SU-DHL-6 (cell line): Measurements from ENCODE around the gene WNT11.

Experiments used
- H2AFZ ChIP-seq: fragments of 200-600 bp; sonication (generic); 2 replicates; pipeline ENCODE4 v1.6.1; 2014; ENCODE audit warnings: low read depth, mild to moderate bottlenecking, moderate library complexity, mixed read lengths, antibody characterized with exemption, low read length; ENCODE audit not compliant: severe bottlenecking
- H3F3A ChIP-seq: fragments of 200-600 bp; shearing (Covaris generic); 2 replicates; pipeline ENCODE4 v1.6.0; 2016; ENCODE audit warnings: antibody characterized with exemption, mild to moderate bottlenecking; ENCODE audit not compliant: insufficient read depth
- H3K27ac ChIP-seq: fragments of 200-600 bp; sonication (generic); 2 replicates; pipeline ENCODE4 v1.5.1; 2016; ENCODE audit warnings: low read depth, mild to moderate bottlenecking, low read length, moderate library complexity, mixed read lengths
- H3K27me3 ChIP-seq: fragments of 200-600 bp; sonication (generic), shearing (Covaris generic); 2 replicates; pipeline ENCODE4 v1.6.0; 2014; ENCODE audit warnings: mild to moderate bottlenecking, low read length
- H3K36me3 ChIP-seq: fragments of 200-600 bp; sonication (generic); 2 replicates; pipeline ENCODE4 v1.6.1; 2014; ENCODE audit warnings: mild to moderate bottlenecking, low read length, mixed read lengths
- H3K4me2 ChIP-seq: fragments of 300-600, 200-600 bp; shearing (Covaris generic), sonication (generic); 2 replicates; pipeline ENCODE4 v1.6.0; 2014; ENCODE audit warnings: low read length, low read depth, mild to moderate bottlenecking; ENCODE audit not compliant: poor library complexity, severe bottlenecking
- H3K4me3 ChIP-seq: fragments of 200-600 bp; sonication (generic); 2 replicates; pipeline ENCODE4 v1.5.1; 2014; ENCODE audit warnings: antibody characterized with exemption, low read length, mild to moderate bottlenecking, mixed read lengths; ENCODE audit not compliant: insufficient read depth, poor library complexity, severe bottlenecking
- H3K79me2 ChIP-seq: fragments of 200-600 bp; sonication (generic); 2 replicates; pipeline ENCODE4 v1.6.1; 2014; ENCODE audit warnings: mild to moderate bottlenecking, low read length, moderate library complexity; ENCODE audit not compliant: insufficient read depth
- H3K9ac ChIP-seq: fragments of 200-600 bp; sonication (generic); 2 replicates; pipeline ENCODE4 v1.7.0; 2014; ENCODE audit warnings: mild to moderate bottlenecking, low read length
- H3K9me2 ChIP-seq: fragments of 200-600 bp; sonication (generic); replicated peaks from 2 replicates; pipeline ENCODE4 v1.6.1; 2014; ENCODE audit warnings: low read length; ENCODE audit not compliant: insufficient read depth
- H3K9me3 ChIP-seq: fragments of 200-600 bp; sonication (generic); 2 replicates; pipeline ENCODE4 v1.6.1; 2014; ENCODE audit warnings: low read length, mixed read lengths; ENCODE audit not compliant: insufficient read depth
- H4K20me1 ChIP-seq: fragments of 200-600 bp; sonication (generic); 2 replicates; pipeline ENCODE4 v1.6.1; 2014; ENCODE audit warnings: low read depth, mild to moderate bottlenecking, antibody characterized with exemption, low read length, moderate library complexity, mixed read lengths
- EZH2phosphoT487 ChIP-seq: fragments of 200-600 bp; sonication (generic), shearing (Covaris generic); conservative IDR thresholded peaks from 2 replicates; pipeline ENCODE4 v1.6.1; 2018; ENCODE audit warnings: mild to moderate bottlenecking, antibody characterized with exemption, low read length, moderate library complexity, mixed read lengths
- TF ChIP-seq, protein P1 (sequence below): fragments of 200-600 bp; sonication (generic); IDR thresholded peaks from one replicate; pipeline ENCODE4 v1.5.1; 2017; ENCODE audit warnings: antibody characterized with exemption, mild to moderate bottlenecking, low read length, moderate library complexity; ENCODE audit not compliant: insufficient read depth, poor library complexity, severe bottlenecking

Gene WNT11

DNA sequence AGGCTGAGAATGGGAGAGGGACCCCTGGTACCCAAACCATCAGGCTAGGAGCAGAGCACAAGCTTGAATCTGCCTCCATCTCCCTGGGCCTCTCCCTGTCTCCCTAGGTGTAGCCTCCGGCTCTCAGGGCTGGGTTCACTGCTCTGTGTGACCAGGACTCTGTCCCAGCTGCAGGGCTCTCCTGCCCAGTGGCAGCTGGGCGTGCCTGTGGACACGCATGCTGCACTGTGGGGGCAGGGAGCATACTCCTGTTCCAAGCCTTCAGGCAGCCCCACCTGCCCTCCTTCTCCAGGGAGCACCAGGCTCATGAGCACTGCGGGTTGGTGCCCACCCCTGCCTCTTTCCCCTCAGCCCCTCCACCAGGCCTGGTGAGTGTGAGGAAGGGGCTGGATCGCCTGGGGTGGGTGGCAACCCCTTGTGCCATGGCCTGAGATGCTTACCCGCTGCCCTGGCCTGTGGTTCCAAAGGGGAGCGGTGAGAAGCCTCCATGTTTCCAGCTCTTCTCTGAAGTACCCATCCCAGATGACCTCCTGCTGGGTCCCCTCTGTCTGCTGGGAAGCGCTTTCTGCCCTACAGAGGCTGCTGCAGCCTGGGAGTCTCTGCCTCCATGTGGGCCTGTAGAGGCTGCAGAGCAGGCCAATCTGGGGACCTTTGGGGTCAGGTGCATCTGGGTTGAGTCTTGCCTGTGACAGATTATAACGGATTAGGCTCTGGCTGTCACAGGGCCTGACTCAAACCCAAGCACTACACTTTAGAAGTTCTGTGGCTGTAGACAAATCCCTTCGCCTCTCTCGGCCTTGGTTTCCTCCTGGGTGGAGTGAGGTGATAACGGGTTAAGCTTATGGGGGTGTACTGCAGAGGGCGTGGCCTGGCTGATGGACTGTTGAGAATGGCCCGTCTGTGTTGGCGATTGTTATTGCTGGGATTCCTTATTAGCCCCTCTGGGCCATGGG lies 43.7 kb downstream of the WNT11 start:
- Histone ChIP-seq H3K27ac (no peak overlapping the region), H4K20me1 (no peaks in the 10 kb centered on the region), H3K9me2 (no peaks in the 10 kb centered on the region), H2AFZ (no peak overlapping the region), H3K79me2 (no peaks in the 10 kb centered on the region), H3F3A (no peaks in the 10 kb centered on the region), H3K36me3 (no peaks in the 10 kb centered on the region), H3K9me3 (no peaks in the 10 kb centered on the region), H3K27me3 (no peaks in the 10 kb centered on the region), H3K4me2 (no peak overlapping the region), H3K9ac (no peak overlapping the region), H3K4me3 (no peak overlapping the region)
- TF ChIP-seq, protein P1, sequence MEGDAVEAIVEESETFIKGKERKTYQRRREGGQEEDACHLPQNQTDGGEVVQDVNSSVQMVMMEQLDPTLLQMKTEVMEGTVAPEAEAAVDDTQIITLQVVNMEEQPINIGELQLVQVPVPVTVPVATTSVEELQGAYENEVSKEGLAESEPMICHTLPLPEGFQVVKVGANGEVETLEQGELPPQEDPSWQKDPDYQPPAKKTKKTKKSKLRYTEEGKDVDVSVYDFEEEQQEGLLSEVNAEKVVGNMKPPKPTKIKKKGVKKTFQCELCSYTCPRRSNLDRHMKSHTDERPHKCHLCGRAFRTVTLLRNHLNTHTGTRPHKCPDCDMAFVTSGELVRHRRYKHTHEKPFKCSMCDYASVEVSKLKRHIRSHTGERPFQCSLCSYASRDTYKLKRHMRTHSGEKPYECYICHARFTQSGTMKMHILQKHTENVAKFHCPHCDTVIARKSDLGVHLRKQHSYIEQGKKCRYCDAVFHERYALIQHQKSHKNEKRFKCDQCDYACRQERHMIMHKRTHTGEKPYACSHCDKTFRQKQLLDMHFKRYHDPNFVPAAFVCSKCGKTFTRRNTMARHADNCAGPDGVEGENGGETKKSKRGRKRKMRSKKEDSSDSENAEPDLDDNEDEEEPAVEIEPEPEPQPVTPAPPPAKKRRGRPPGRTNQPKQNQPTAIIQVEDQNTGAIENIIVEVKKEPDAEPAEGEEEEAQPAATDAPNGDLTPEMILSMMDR, result no peak

DNA sequence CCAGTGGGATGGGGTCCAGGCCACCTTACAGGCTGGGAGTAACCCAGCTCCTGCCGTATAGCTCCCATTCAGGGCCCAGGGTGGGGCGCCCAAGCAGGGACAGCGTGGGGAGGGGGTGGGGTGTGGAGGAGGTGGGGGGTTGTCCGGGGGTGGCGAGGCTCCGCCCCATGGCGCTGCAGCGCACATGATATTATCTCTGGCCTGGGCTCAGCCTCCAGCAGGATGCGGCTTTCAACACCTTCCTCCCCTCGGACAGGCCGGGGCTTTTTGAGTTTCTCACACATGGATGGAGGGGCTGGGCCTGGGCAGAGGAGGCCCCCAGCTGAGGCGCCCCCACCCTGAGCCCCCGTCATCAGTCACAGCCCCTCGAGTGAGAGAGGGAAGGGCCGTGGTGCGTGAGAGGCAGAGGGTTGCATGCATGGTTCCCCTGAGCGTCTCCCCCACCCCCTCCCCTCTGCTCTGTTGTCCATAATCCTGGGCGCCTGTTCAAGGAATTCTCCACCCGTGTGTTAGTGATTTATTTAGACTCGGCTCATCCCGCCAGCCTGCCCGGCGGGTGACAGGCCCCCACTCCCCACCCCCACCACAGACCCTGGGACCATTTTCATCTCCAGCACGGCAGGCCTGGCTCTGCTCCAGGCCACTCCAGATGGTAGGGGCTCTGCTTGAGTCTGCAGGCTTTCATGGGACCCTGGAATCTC lies 44.9 kb downstream of the WNT11 start:
- Histone ChIP-seq H3K9me3 (no peaks in the 10 kb centered on the region), H3K27ac (no peak overlapping the region), H3K36me3 (no peaks in the 10 kb centered on the region), H3K4me2 (no peak overlapping the region), H3K27me3 (no peaks in the 10 kb centered on the region), H3K9me2 (no peaks in the 10 kb centered on the region), H4K20me1 (no peaks in the 10 kb centered on the region), H2AFZ (no peak overlapping the region), H3K9ac (no peak overlapping the region), H3F3A (no peaks in the 10 kb centered on the region), H3K4me3 (no peak overlapping the region), H3K79me2 (no peaks in the 10 kb centered on the region)
- TF ChIP-seq, protein P1, result no peak
- no peak for TF ChIP-seq EZH2phosphoT487

DNA sequence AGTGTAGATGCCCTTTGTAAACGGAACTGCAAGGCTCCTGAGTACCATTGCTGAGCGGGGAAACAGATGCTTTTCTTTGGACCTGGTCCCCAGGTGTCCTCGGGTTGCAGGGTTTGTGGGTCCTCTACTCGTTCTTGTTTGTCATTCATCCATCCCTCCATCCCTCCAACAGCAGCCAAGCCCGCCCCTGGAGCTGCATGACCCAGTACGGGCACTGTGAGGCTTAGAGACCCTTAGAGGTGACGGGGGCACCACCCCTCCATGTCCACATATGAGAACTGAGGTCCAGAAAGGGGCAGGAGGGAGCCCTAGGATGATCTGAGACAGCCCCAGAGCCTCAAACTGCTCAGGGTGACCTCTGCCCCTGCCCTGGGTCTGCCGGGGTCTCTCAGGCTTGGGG lies 45.4 kb downstream of the WNT11 start:
- no peak overlapping the region for H3K9ac ChIP-seq
- no peaks in the 10 kb centered on the region for H3K9me3 ChIP-seq
- H3K4me3 ChIP-seq, result no peak overlapping the region
- no peak overlapping the region for H3K4me2 ChIP-seq
- no peaks in the 10 kb centered on the region for H3K79me2 ChIP-seq
- no peak overlapping the region for H3K27ac ChIP-seq
- H3K27me3 ChIP-seq, result no peaks in the 10 kb centered on the region
- TF ChIP-seq, protein P1, result no peak
- no peak for TF ChIP-seq EZH2phosphoT487
- H3F3A ChIP-seq, result no peaks in the 10 kb centered on the region
- H4K20me1 ChIP-seq, result no peaks in the 10 kb centered on the region
- no peaks in the 10 kb centered on the region for H3K36me3 ChIP-seq
- no peak overlapping the region for H2AFZ ChIP-seq
- no peaks in the 10 kb centered on the region for H3K9me2 ChIP-seq
